Raji (cell line): ENCODE measurements around the gene NRL.
A peak's percentile ranks its signal among the peaks of the same experiment; 100 is the strongest.

Experiments
- POLR2A ChIP-seq: IDR thresholded peaks from 2 replicates; pipeline ENCODE4 v1.6.1; 2011; ENCODE audit warnings: low read depth, low read length, control low read depth; ENCODE audit not compliant: insufficient read depth

Gene NRL

DNA sequence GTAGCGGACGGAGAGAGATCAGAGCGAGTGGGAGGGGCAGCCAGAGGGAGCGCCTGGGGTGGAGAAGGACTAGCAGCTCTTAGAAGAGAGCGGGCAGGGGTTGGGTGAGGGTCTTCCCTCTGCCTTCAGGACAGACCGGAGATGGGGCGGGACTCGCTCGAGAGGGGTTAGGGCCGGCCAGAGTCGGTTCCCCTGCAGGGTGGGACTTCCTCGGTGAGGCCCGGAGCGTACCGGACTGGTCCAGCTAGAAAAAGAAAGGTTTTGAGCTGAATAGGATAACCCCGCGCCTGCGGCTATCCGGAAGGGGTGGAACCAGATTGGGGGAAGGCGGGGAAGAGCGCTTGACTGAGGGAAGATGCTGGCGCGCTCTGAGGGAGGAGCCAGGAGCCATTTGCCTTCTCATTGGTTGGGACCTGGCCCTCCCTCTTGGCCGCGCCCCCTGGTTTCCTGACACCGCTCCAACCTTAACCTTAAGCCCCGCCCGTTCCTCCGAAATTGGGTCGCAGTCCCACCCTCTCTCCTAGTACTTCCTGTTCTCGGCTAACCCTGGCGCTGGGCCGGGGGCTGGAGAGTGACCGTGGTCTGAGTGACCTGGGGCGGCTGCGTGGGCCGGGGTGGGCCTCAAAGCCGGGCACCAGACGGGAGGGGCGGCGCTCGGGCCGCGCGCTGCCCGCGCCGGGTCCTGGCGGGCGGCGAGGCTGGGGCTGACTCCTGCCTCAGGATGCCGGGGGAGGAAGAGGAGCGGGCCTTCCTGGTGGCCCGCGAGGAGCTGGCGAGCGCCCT lies 32.4 kb upstream of the NRL start, which contains the start of gene RNF31:
TSS of gene RNF31 (plus strand) at position 521 of the 783 bp plus-strand sequence. CDS start at position 722, 201 bp downstream.
- TF ChIP-seq POLR2A = peak; percentile 65

DNA sequence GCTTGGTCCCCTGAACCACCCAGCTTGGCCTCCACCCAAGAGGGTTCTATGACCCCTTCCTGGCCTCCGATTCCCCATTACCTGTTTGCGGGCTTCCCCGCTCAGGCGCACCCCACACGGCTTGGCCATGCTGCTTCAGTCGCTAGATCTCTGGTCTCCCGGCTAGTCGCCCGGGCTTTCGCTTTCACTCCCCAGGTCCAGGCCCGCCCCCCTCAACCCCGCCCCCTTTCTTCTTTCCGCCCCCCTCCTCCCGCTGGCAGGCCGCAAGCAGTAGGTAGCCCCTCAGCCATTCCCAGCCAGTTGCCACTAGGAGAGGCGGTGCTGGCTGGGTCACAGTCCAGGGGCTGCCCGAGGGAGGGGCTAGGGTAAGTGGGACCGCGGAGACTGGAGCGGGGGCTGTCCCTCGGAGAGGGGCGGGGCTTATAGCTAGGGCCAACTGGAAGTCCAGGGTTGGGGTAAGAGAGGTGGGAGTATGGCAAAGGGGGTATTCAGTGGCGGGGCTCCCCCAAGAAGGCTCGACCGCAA lies 31.8 kb upstream of the NRL start, which contains the start of gene PSME2:
TSS of gene PSME2 (minus strand) at position 158 of the 525 bp plus-strand sequence. CDS start at position 129, 29 bp downstream.
- peak; percentile 74 for TF ChIP-seq POLR2A

DNA sequence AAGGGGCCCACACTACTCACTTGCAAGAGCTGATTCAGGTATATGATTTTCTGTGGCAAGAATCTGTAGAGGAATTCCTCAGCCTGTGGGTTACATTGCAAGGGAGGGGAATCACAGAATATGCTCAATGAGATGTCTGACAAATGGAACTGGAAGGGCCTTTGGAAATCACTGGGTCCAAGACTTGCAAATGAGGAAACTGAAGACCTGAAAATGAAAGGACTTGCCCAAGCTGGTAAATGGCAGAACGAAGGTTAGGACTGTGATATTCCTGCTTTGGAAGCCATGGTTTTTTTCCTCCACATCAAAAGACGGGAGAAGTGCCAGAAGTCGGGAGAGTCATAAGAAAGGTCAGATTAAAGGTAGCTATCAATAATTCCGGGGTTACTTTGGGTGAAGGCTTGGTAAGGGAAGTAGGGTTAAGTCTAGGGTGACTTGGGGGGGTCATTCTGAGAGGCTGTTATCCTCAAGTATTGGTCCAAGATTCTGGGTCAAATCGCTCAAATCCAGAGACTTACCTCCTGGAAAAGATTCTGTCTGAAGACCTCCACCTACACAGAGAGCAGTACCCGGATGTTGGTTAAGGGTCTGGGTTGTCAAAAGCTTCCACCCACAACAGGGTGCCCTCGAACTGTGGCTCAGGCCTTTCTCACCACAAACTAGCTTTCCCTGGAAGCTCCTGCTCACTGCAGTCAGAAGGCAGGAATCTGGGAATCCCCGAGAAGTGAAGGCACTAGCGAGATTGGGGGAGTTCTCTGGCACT lies 31.1 kb upstream of the NRL start:
- TF ChIP-seq POLR2A = no peak

DNA sequence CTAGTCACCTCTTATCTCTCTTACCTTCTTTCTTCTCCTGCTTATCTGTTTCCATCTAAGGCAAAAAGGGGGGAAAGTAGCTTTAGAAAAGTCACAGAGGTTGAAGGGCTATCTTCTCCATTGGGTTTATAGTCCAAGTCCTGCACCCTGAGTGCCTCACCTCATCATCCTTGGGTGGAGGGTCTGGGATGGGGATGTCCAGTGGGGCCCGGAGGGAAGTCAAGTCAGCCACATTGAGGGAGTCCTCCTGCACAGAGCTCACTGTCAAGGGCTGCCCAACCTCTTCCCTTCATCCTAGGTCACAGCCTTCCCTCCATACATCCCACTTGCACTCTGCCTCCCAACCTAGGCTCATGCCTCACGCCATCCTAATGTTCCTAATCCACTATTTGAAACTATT lies 30.5 kb upstream of the NRL start:
- no peak for TF ChIP-seq POLR2A

DNA sequence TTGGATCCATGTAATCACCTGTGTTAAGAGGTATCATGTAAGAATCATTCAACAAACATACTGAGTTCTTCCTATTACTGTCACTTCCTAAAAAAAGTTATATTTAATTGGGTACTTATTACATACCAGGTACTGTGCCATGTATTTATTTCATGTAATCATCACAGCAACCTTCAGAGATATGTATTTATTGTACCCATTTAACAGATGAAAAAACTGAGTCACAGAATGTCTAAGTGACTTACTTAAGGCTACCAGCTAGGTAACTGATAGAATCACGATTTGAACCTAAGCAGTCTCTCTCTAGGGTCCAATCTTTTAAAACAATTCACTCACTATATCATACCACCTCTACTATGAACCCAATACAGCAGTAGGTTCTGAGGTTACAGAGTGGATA lies 29.7 kb upstream of the NRL start:
- no peak for TF ChIP-seq POLR2A

DNA sequence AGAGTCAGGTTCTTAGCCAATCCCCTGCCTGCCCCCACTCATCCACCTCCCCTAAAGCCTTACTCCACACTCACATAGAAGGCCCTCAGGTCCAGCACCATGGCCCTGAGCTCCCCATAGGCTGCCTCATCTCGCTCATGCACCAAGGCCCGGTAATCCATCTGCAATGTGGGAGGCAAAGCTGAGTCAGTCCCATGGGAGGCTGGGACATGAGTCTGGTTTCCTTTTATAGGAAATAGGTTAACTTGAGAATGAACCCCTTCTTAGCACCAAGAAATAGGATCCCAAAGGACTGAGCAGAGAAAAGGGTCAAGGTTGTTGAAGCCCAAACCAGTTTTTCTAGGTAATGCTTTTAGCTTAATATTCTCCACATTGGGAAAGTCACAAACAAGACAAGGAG lies 28.8 kb upstream of the NRL start:
- no peak for TF ChIP-seq POLR2A

DNA sequence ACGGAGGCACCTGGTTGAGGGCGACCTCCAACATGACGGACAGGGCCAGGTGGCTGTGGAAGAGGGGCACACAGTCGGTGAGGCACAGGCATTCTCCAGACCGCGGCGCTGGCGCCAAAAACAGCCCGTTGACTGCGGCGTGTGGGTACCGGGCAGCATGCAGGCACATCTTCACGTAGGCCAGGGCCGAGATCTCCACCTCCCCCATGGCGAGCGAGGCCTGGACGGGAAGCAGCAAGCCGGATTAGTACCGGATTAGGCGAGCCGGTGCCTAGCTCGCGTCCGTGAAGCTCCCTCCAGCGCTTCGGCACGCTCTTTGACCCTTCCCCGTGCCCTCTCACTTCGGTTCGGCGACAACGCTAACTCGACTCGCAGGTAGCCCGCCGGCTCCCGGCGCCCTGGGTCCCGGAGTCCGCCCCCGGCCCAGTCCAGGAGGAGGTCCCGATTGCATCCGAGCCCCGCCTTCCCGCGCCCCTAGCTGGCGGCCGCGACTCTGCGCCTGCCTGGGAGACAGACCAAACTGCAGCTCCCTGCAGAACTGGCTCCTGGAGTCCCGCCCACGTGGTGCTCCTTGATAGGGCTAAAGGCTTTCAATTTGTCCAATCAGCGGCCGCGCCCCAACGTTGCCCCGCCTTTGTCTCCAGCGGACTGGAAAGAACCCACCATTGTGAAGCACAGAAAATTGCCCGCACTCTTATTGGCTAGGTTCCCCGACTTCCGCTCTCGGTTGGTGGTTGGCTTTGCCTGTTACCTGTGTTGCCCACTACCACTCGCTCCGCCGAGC lies 26.5 kb upstream of the NRL start, which contains the start of gene EMC9:
TSS of gene EMC9 (minus strand) at position 495 of the 784 bp plus-strand sequence. CDS start at position 208, 287 bp downstream.
- TF ChIP-seq POLR2A = peak; percentile 92

DNA sequence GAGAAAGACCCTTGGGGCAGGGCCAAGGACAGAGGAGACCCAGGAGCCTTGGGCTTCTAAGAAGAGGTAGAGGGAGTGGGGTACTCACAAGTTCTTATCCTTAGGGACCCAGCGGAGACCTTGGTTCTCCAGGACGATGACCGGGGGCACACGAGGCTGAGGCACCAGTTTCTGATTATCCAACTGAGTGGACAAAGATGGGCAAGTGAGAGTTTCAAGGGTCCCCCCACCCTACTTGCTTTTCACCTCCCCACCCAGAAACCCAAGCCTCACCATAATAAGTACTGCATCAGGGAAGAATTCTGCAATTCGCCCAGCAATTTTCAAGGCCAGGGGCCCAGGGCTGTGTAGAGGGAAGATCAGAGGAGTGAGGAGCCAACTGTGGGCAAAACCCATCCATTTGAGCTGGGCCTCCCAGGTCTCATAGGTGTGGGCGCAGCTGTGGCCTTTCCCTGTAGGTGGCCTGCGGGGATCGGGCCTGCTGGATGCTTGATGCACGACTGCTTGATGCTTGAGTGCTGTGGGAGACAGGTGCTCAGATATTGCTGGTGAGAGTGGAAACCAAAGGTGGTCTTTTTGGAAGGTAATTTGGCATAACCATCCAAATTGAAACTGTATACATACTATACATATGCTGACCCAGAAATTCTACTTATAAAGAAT lies 24.7 kb upstream of the NRL start:
- peak; percentile 33; the same call in 1 of the 2 replicates for TF ChIP-seq POLR2A

DNA sequence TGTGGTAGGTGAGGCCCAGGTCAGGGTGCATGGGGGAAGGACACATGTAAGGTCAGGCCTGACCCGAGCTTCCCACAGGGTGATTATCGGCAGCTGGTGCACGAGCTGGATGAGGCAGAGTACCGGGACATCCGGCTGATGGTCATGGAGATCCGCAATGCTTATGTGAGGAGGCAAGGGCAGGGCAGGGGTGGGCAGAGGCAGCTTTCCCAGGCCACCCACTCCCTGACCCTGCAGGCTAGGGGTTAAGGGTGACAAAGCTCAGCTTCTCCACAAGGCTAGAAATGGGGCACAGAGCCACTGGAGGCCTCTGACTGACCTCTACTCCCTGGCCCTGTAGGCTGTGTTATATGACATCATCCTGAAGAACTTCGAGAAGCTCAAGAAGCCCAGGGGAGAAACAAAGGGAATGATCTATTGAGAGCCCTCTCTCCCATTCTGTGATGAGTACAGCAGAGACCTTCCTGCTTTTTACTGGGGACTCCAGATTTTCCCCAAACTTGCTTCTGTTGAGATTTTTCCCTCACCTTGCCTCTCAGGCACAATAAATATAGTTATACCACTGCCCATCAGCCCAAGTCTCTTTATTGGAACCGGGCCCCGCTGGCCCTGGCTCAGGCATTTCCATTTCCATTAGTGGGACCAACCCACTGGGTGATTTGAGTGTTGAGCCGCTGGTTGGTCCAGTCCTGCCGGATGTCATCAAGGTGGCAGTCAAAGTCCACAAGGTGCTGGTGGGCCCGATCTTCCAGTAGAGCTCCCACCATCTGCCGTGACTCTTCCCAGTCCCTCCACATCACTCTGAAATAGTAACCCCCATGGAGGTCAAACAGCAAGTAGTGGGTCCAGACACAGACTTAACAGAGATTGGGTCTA lies 23.9 kb upstream of the NRL start:
- no peak; the same call in none of the 2 replicates for TF ChIP-seq POLR2A

DNA sequence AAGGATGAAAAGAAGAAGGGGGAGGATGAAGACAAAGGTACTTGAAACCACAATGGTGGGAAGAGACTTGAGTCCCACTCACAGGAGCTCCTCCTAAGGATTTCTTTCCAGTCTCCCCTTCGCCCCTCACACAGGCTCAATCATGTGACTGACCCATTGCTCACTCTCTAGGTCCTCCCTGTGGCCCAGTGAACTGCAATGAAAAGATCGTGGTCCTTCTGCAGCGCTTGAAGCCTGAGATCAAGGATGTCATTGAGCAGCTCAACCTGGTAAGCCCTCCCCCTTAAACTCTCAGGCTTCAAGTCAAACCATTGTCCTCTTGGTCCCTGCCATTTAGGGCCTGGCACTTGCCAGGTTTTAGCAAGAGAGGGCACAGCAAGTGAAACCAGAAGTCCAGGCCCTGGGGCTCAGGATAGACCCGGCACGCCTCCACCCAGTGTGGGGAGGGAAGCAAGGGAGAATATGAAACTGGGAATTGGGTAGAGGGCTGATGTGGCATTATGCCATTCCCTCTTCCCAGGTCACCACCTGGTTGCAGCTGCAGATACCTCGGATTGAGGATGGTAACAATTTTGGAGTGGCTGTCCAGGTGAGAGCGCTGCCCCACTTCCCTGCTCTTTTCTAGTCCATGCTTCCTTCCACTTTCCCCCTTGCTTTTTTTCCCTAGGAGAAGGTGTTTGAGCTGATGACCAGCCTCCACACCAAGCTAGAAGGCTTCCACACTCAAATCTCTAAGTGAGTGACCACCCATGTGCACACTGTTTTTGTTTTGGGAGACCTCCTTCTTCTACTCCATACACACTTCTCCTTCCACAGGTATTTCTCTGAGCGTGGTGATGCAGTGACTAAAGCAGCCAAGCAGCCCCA lies 23.0 kb upstream of the NRL start:
- TF ChIP-seq POLR2A = peak; percentile 23; the same call in 1 of the 2 replicates

DNA sequence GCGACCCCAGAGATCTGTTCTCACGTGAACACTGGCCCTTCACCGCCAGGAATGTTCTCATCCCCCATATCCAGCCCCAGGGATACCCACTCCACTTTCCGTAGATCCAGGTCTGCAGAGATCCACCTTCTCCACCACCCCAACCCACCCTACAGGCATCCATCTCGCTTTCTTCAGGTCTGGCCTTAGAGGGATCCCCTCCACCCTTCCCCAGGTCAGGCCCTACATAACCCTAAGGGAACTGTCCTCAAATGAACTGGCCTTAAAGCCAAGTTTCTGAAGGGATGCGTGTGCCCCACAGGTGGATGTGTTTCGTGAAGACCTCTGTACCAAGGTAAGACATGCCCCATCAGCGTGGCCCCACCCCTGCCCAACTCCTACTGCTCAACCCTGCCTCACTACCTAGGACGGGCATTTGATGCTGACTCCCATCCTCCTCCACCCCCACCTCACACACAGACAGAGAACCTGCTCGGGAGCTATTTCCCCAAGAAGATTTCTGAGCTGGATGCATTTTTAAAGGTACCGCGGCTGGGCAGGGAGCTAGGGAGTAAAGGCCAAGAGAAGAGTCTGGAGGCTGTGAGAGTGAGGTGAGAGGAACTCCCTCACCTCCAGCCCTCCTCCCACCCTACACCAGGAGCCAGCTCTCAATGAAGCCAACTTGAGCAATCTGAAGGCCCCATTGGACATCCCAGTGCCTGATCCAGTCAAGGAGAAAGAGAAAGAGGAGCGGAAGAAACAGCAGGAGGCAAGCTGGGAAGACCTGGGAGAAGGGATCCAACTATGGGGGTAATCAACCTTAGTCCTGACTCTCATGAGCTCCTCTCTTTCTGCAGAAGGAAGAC lies 22.2 kb upstream of the NRL start:
- TF ChIP-seq POLR2A = peak; percentile 13; the same call in 1 of the 2 replicates

DNA sequence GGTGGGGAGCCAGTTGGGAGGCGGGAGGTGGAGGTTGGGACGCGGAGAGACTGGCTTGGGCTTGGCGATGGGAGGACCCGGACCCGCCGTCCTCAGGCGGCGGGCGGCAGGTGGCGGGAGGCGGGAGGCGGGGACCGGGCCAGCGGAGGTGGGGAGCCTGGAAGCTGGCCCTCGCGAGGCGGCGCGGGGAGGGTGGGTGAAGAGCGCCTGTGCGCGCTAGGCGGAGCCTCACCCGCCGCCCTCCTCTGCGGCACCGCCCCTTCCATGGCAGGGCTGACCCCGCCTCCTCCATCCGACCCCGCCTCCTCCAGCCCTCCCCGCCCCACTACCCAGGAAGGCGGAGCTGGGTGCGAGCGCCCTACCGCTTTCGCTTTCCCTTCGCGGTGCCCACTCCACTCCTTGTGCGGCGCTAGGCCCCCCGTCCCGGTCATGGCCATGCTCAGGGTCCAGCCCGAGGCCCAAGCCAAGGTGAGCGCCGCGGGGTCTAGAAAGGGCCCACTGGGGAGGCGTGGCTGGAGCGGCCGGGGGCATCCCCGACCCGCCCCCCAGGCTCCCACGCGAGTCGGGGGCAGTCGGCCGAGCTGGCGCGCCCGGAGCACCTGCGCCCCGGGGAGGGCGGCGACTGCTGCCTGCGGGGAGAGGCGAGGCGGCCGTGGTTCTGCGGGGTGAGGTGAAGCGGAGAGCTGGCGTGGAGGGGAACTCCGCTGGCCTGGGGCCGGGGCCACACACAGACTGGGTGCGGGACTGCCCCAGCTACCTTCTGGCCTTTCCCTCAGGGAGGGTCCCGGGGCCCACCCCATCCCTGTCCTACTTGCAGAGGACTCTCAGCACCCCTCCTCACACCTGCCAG lies 21.3 kb upstream of the NRL start, which contains the start of gene PSME1:
TSS of gene PSME1 (plus strand) at position 361 of the 850 bp plus-strand sequence. CDS start at position 430, 69 bp downstream.
- TF ChIP-seq POLR2A = peak; percentile 79
